Neural cell (in vitro differentiated cells): ENCODE data around the gene NLRP3.

Experiments used
- CTCF ChIP-seq: fragments of 450-650 bp; IDR thresholded peaks from 2 replicates; pipeline ENCODE4 v1.5.1; 2014; ENCODE audit warnings: antibody characterized with exemption, mild to moderate bottlenecking, moderate library complexity; ENCODE audit not compliant: poor library complexity, severe bottlenecking
- EP300 ChIP-seq: fragments of 450-650 bp; conservative IDR thresholded peaks from 2 replicates; pipeline ENCODE4 v1.6.1; 2014; ENCODE audit warnings: antibody characterized with exemption, mild to moderate bottlenecking, moderate library complexity; ENCODE audit not compliant: poor library complexity, severe bottlenecking
- EZH2 ChIP-seq: fragments of 200-600, 300-800 bp; shearing (Covaris generic), sonication (generic); IDR thresholded peaks from 2 replicates; pipeline ENCODE4 v1.6.1; 2014; ENCODE audit warnings: antibody characterized with exemption, low read length, borderline replicate concordance, mild to moderate bottlenecking; ENCODE audit not compliant: insufficient read depth, poor library complexity, severe bottlenecking
- MXI1 ChIP-seq: fragments of 450-650 bp; conservative IDR thresholded peaks from 2 replicates; pipeline ENCODE4 v1.6.1; 2014; ENCODE audit warnings: antibody characterized with exemption, mild to moderate bottlenecking; ENCODE audit not compliant: poor library complexity, severe bottlenecking
- POLR2AphosphoS5 ChIP-seq: IDR thresholded peaks from 2 replicates; pipeline ENCODE4 v1.6.1; 2012
- RAD21 ChIP-seq: fragments of 450-650 bp; conservative IDR thresholded peaks from 2 replicates; pipeline ENCODE4 v1.6.1; 2014; ENCODE audit warnings: antibody characterized with exemption, mild to moderate bottlenecking, moderate library complexity
- SMC3 ChIP-seq: fragments of 450-650 bp; conservative IDR thresholded peaks from 2 replicates; pipeline ENCODE4 v1.6.1; 2014; ENCODE audit warnings: antibody characterized with exemption, mild to moderate bottlenecking, moderate library complexity; ENCODE audit not compliant: poor library complexity
- TAF1 ChIP-seq: IDR thresholded peaks from 2 replicates; pipeline ENCODE4 v1.6.1; 2012; ENCODE audit warnings: low read depth

DNA sequence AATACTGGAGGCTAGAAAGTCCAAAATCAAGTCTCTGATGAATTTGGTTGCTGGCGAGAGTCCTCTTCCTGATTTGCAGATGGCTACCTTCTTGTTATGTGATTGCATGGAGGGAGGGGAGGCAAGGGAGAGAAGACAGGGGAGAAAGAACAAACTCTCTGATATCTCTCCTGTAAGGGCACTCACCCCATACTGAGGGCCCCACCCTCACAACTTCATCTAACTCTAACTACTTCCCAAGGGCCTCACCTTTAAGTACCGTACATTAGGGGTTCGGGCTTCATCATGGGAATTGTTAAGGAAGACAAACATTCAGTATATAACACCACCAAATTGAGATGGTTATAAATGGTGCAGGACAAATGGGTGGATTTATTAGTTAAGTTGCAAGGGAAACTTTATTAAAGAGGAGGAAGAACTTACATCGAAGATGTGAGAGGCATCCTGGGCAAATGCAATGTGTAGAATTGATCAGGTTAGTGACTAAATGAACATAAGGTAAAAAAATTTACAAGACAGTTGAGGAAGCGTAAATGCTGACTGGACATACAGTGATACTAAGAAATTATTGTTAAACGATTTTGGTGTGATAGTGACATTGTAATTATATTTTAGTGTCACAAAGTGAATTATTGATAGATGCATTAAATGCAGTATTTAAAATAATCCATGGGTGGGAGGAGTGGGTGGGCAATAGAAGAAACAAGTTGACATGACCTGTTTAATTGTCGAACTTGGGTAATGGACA lies 31.4 kb downstream of the NLRP3 start:
- TF ChIP-seq CTCF (no peak), TAF1 (no peak), SMC3 (no peak), MXI1 (no peak), EZH2 (no peak), EP300 (no peak), RAD21 (no peak), POLR2AphosphoS5 (no peak)
